Jurkat, Clone E6-1 (cell line): ENCODE measurements around the gene MYH14.
A peak's percentile ranks its signal among the peaks of the same experiment; 100 is the strongest.

Source experiments
- DNase-seq: peaks from one replicate; pipeline ENCODE4 v3.0.0-alpha.2; 2011; ENCODE audit warnings: low read depth, low spot score
- H3K4me3 ChIP-seq: 2 replicates; pipeline ENCODE4 v1.5.1; 2011; ENCODE audit warnings: mild to moderate bottlenecking, low read length, control low read depth, moderate library complexity

The MYH14 gene

DNA sequence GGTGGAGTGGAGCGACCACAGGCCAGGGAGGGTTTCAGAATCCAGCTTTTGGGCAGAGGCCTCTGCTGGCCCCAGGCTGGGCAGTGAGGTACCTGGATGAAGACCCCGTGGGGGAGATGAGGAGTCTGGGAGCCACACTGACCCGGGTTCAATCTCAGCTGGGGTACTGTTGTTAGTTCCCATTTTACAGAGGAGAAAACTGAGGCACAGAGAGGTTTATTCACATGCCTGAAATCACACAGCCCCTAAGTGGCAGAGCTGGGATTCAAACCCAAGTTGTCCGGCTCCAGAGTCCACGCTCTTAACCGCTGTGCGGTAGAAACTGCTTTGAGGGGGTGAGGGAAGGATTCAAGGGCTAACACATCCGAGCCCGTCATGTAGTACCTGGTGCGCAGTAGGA lies 45.0 kb downstream of the MYH14 start:
- no peak for DNase-seq
- H3K4me3 ChIP-seq: no peak overlapping the region

- H3K4me3 ChIP-seq: no peak overlapping the region
- DNase-seq: no peak
These were observed 45.4 kb downstream of the MYH14 start for GRCh38 chr19:50248826-50249225.

- DNase-seq: no peak
- H3K4me3 ChIP-seq: no peak overlapping the region
These were observed 46.2 kb downstream of the MYH14 start for GRCh38 chr19:50249636-50250035.

GRCh38 chr19:50250450-50251136 lies 47.2 kb downstream of the MYH14 start:
- DNase-seq: no peak
- no peak overlapping the region for H3K4me3 ChIP-seq

GRCh38 chr19:50252111-50252886 lies 48.9 kb downstream of the MYH14 start:
- H3K4me3 ChIP-seq: no peak overlapping the region
- peak; percentile 10 for DNase-seq

- DNase-seq: no peak
- H3K4me3 ChIP-seq: no peak overlapping the region
These were observed 49.5 kb downstream of the MYH14 start for GRCh38 chr19:50252887-50253268.

DNA sequence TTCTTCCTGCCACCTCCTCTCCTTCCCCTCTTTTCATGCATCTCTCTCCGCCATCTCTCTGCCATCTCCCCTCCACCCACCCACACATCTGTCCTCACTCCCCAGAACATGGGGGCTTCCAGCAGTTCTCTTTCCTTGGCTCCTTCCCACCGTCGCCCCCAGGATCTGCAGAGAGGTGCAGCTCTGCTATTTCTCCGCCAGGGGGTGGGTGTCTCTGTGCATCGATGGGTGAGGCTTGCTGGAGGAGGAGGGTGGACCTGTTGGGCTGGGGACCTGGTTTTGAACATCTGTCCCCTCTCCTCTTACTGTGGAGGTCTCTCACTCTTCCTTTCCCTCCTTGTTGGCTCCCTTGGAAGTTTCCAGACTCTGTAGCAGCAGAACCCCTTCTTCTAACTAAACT lies 51.7 kb downstream of the MYH14 start:
- no peak overlapping the region for H3K4me3 ChIP-seq
- no peak for DNase-seq

- H3K4me3 ChIP-seq: no peak overlapping the region
- no peak for DNase-seq
These were observed 53.7 kb downstream of the MYH14 start for GRCh38 chr19:50257141-50257540.

DNA sequence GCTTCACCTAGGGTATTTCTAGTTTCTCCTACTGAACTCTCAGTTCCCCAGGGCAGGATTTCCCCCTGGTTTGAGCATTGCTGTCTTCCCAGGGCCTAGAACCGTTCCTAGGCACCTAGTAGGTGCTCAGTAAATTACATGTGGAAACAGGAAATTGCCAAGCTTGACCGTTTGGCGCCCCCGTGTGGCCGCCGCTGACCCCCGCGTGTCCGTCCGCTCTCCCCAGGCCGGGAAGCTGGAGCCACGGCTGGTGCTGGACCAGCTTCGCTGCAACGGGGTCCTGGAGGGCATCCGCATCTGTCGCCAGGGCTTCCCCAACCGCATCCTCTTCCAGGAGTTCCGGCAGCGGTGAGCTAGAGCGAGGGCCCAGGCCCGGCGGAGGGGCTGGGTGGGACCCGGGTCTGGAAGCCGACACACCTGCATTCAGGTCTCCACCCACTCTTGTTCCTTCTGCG lies 55.5 kb downstream of the MYH14 start:
- no peak for DNase-seq
- H3K4me3 ChIP-seq: no peak overlapping the region

DNA sequence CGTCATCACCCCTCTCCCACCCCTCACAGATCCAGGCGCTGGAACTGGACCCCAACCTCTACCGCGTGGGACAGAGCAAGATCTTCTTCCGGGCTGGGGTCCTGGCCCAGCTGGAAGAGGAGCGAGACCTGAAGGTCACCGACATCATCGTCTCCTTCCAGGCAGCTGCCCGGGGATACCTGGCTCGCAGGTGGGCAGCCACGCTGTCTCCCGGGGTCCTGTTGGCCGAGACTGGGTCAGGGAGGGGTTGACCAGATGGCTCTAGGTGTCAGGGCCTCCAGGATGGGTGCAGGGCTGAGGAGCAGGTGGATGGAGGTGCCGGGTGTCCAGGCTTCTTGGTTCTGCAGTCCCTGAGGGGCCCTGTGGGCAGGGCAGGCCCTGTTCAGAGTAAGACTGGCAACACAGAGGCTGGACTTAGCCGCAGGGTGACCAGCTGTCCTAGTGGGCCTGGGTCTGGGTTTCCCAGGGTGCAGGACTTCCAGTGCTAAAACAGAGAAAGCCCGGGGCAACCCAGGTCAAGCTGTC lies 58.1 kb downstream of the MYH14 start:
- H3K4me3 ChIP-seq: no peak overlapping the region
- DNase-seq: no peak

DNA sequence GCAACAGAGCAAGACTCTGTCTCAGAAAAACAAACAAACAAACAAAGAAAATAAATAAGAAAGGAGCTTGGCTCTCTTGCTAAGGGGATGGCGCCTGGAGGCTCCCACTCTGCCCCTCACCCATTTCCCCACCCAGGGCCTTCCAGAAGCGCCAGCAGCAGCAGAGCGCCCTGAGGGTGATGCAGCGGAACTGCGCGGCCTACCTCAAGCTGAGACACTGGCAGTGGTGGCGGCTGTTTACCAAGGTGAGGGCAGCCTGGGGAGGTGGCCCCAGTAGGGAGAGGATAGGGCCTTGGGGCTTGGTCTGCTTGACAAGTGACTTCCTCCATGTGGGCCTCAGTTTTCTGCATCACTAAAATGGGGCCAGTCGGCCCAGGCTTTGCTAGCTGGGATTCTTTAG lies 59.8 kb downstream of the MYH14 start:
- H3K4me3 ChIP-seq: no peak overlapping the region
- DNase-seq: no peak

DNA sequence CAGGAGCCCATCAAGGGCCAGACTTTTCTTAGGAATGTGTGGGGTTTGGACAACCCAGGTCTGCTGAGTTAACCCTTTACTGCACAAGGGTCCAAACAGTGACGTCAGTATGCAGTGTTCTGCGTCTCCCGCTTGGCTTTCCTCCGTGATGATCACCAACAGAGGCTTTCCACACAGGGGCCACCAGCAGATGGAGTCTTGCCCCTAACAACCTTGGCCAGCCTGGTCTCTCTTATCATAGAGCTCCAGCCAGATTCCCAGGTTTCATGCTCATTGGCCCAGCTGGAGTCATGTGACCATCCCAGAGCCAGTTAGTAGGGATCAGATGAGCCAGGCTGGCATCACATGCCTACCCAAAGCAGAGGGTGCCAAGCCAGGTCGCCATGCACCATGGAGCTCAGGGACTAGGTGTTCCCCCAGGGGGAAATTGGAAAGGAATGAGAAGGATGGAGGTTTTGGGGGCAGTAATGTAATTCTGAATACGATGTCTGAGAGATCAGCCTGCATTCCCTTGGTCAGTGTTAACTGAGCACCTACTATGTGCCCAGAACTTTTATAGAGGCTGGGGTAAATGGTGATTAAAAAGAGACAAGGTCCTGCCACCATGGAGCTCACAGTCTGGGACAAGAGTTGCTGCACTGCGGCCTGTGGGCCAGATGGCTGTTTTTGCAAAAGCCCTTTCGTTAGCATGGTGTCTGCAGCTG lies 61.2 kb downstream of the MYH14 start:
- H3K4me3 ChIP-seq: no peak overlapping the region
- DNase-seq: no peak

DNA sequence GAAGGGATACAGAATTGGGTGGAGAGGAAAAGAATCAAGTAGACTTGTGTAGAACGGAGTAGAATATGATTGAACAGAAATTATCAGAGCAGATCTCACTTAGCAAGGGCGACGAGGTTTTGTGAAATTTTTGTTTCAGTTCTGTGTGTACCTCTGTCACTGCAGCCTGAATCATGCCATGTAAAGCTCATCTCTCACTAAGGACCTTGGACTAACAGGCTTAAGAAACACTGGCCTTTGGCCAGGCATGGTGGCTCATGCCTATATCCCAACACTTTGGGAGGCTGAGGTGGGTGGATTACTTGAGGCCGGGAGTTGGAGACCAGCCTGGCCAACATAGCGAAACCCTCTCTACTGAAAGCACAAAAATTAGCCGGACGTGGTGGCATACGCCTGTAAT lies 62.6 kb downstream of the MYH14 start:
- DNase-seq: no peak
- no peak overlapping the region for H3K4me3 ChIP-seq

- no peak overlapping the region for H3K4me3 ChIP-seq
- no peak for DNase-seq
These were observed 63.5 kb downstream of the MYH14 start for GRCh38 chr19:50266896-50267295.

DNA sequence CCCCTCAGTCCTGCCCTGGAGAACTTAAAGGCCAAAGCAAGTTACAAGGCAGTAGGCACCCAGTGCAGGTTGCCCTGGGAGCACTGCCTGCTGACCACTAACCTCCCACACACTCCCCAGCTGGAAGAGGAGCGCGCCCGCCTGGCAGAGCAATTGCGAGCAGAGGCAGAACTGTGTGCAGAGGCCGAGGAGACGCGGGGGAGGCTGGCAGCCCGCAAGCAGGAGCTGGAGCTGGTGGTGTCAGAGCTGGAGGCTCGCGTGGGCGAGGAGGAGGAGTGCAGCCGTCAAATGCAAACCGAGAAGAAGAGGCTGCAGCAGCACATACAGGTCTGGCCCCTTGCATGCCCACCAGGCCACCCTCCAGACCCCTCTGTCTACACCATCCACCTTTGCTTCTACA lies 64.6 kb downstream of the MYH14 start:
- no peak overlapping the region for H3K4me3 ChIP-seq
- no peak for DNase-seq

DNA sequence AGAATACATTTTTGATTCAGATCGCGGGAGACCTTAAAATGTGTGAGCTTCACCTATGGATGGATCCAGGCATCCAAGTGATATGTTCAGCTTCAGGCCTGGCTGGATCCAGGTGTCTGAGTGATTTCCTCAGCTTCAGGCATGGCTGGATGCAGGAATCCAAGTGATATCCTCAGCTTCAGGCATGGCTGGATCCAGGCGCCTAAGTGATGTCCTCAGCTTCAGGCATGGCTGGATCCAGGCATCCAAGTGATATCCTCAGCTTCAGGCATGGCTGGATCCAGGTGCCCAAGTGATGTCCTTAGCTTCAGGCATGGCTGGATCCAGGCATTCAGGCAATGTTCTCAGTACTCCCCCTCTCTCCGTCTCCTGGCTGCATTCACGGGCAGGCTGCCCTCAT lies 65.1 kb downstream of the MYH14 start:
- H3K4me3 ChIP-seq: no peak overlapping the region
- no peak for DNase-seq

GRCh38 chr19:50269653-50270052 lies 66.2 kb downstream of the MYH14 start:
- no peak for DNase-seq

GRCh38 chr19:50272263-50272897 lies 69.0 kb downstream of the MYH14 start:
- DNase-seq: no peak
- no peak overlapping the region for H3K4me3 ChIP-seq

More at GRCh38 chr19:50269653-50270052, 66.2 kb downstream of the MYH14 start:
- H3K4me3 ChIP-seq: no peak overlapping the region

DNA sequence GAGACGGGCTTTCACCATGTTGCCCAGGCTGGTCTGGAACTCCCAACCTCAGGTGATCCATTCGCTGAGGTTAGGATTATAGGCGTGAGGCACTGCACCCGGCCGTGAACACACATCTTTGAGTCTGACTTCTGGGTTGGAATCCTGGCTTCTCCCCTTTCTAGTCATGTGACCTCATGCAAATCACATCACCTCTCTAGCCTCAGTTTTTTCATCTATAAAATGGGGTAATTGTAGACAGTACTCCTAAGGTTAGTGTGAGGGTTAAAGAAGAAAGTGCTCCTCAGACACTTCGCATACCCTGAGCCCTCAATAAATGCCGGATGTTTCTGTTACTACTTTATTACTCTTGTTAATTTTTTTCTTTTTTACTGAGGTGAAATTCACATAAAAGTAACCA lies 70.4 kb downstream of the MYH14 start:
- H3K4me3 ChIP-seq: no peak overlapping the region
- DNase-seq: no peak
